HCT116 (cell line): ENCODE data around the gene SMC1B. TPM values are rescaled to one million over a fixed set of nuclear protein-coding genes. Genes with fewer than 3 reads are reported as not detected.

Experiments used
- ATAC-seq: fragments of 200-7000 bp; cut with Tn5 transposase; 2 replicates; pipeline ENCODE4 v1.9.1; 2020; ENCODE audit warnings: mild to moderate bottlenecking, moderate library complexity
- BruUV-seq: library from RNA; stranded (reverse); fragments of 400-500 nt; replicated peaks from 2 replicates; lab custom pipeline; 2021; lab: Mats Ljungman, UMichigan
- CTCF ChIA-PET: fragments of 300-600 bp; sonication (Branson Sonifier 250); formaldehyde crosslinking; loops from one replicate; lab custom pipeline; 2021; ENCODE audit warnings: antibody characterized with exemption; lab: Charles Lee
- POLR2A ChIA-PET: fragments of 300-600, 350-600 bp; sonication (Branson Sonifier 250); formaldehyde crosslinking; loops from one replicate; lab custom pipeline; 2021; ENCODE audit warnings: antibody characterized with exemption; lab: Charles Lee
- RAD21 ChIA-PET, 2 experiments: fragments of 300-600 bp; sonication (Branson Sonifier 250); formaldehyde crosslinking; loops; one replicate each; lab custom pipeline; 2023; ENCODE audit warnings: low total read pairs in 2 of 2; ENCODE audit not compliant: uncharacterized antibody in 2 of 2, unreplicated experiment in 2 of 2, low non-redundant PET in 1 of 2; lab: Charles Lee
- DNase-seq: peaks from one replicate; pipeline ENCODE4 v3.0.0-alpha.2; 2010; ENCODE audit warnings: low read depth, low spot score
- H2AFZ ChIP-seq: fragments of 200-600 bp; shearing (Covaris generic), sonication (generic); 2 replicates; pipeline ENCODE4 v1.6.1; 2017; ENCODE audit warnings: low read depth, mixed run types, mixed read lengths, antibody characterized with exemption, low read length; ENCODE audit not compliant: poor library complexity, severe bottlenecking
- H3K27ac ChIP-seq: 2 replicates; pipeline ENCODE4 v1.5.1; 2012; ENCODE audit warnings: low read depth, low read length
- H3K27me3 ChIP-seq: fragments of 200-600 bp; sonication (generic); 2 replicates; pipeline ENCODE4 v1.6.1; 2016; ENCODE audit warnings: mixed run types, low read length, mixed read lengths; ENCODE audit not compliant: insufficient read depth
- H3K36me3 ChIP-seq, 2 experiments: fragments of 200-500 bp in 1 of 2; fragments of 200-600 bp in 1 of 2; sonication (Bioruptor generic) in 1 of 2; sonication (generic) in 1 of 2; 2 replicates each; pipeline versions ENCODE4 v1.5.1 to v1.6.1; 2014 to 2016; ENCODE audit warnings: low read length in 2 of 2, inconsistent platforms in 1 of 2, mixed read lengths in 1 of 2, mixed run types in 1 of 2; ENCODE audit not compliant: insufficient read depth in 2 of 2, control insufficient read depth in 1 of 2
- H3K4me1 ChIP-seq, 2 experiments: fragments of 200-600 bp in 1 of 2; sonication (generic) in 1 of 2; 2 replicates each; pipeline versions ENCODE4 v1.5.1 to v1.6.1; 2012 to 2017; ENCODE audit warnings: low read length in 2 of 2, inconsistent platforms in 1 of 2, mild to moderate bottlenecking in 1 of 2, mixed read lengths in 1 of 2, mixed run types in 1 of 2, moderate library complexity in 1 of 2; ENCODE audit not compliant: insufficient read depth in 2 of 2, control insufficient read depth in 1 of 2
- H3K4me2 ChIP-seq: fragments of 200-600 bp; sonication (generic); 2 replicates; pipeline ENCODE4 v1.6.1; 2017; ENCODE audit warnings: mixed run types, low read length, mixed read lengths
- H3K4me3 ChIP-seq, 2 experiments: fragments of 200-600 bp in 1 of 2; sonication (generic) in 1 of 2; replicated peaks in 1 of 2; 2 replicates each; pipeline ENCODE4 v1.5.1; 2011 to 2016; ENCODE audit warnings: low read length in 2 of 2, control low read depth in 1 of 2, low read depth in 1 of 2, mild to moderate bottlenecking in 1 of 2, mixed read lengths in 1 of 2, mixed run types in 1 of 2
- H3K79me2 ChIP-seq: fragments of 200-600 bp; sonication (generic); 2 replicates; pipeline ENCODE4 v1.6.1; 2017; ENCODE audit warnings: mild to moderate bottlenecking, mixed run types, low read length, moderate library complexity, mixed read lengths; ENCODE audit not compliant: insufficient read depth
- H3K9ac ChIP-seq: fragments of 200-600 bp; sonication (generic); 2 replicates; pipeline ENCODE4 v1.6.1; 2016; ENCODE audit warnings: low read length, mixed read lengths
- H3K9me2 ChIP-seq: fragments of 200-600 bp; sonication (generic), shearing (Covaris generic); 2 replicates; pipeline ENCODE4 v1.6.1; 2017; ENCODE audit warnings: mixed run types, mild to moderate bottlenecking, moderate library complexity; ENCODE audit not compliant: insufficient read depth
- H3K9me3 ChIP-seq, 2 experiments: fragments of 200-500 bp in 1 of 2; fragments of 200-600 bp in 1 of 2; sonication (Bioruptor generic) in 1 of 2; sonication (generic) in 1 of 2; 2 replicates each; pipeline ENCODE4 v1.6.1; 2014 to 2017; ENCODE audit warnings: low read length in 2 of 2, mixed read lengths in 2 of 2, inconsistent platforms in 1 of 2, low read depth in 1 of 2, mild to moderate bottlenecking in 1 of 2, mixed run types in 1 of 2, moderate library complexity in 1 of 2; ENCODE audit not compliant: control insufficient read depth in 1 of 2, insufficient read depth in 1 of 2
- H4K20me1 ChIP-seq: fragments of 200-600 bp; sonication (generic), shearing (Covaris generic); 2 replicates; pipeline ENCODE4 v1.6.1; 2017; ENCODE audit warnings: mixed run types, mild to moderate bottlenecking, moderate library complexity; ENCODE audit not compliant: insufficient read depth
- CBX3 ChIP-seq: IDR thresholded peaks from 2 replicates; pipeline ENCODE4 v1.6.1; 2012; ENCODE audit warnings: low read depth
- CEBPB ChIP-seq: IDR thresholded peaks from 2 replicates; pipeline ENCODE4 v1.6.1; 2012; ENCODE audit warnings: low read depth
- EGR1 ChIP-seq: IDR thresholded peaks from 2 replicates; pipeline ENCODE4 v1.6.1; 2012; ENCODE audit warnings: low read depth
- EZH2 ChIP-seq: fragments of 200-600 bp; sonication (generic); IDR thresholded peaks from 2 replicates; pipeline ENCODE4 v1.6.1; 2017; ENCODE audit warnings: antibody characterized with exemption, mixed run types
- FOSL1 ChIP-seq: IDR thresholded peaks from 2 replicates; pipeline ENCODE4 v1.6.1; 2012; ENCODE audit warnings: low read depth
- JUND ChIP-seq: IDR thresholded peaks from 2 replicates; pipeline ENCODE4 v1.6.1; 2012
- POLR2AphosphoS5 ChIP-seq: IDR thresholded peaks from 2 replicates; pipeline ENCODE4 v1.6.1; 2011; ENCODE audit warnings: mild to moderate bottlenecking, low read depth, low read length, moderate library complexity
- RAD21 ChIP-seq: IDR thresholded peaks from 2 replicates; pipeline ENCODE4 v1.6.1; 2012; ENCODE audit warnings: low read depth, mild to moderate bottlenecking
- SIN3A ChIP-seq: IDR thresholded peaks from 2 replicates; pipeline ENCODE4 v1.6.1; 2012; ENCODE audit warnings: low read depth
- SP1 ChIP-seq: IDR thresholded peaks from 2 replicates; pipeline ENCODE4 v1.6.1; 2012; ENCODE audit warnings: low read depth
- TCF7L2 ChIP-seq: IDR thresholded peaks from 2 replicates; pipeline ENCODE4 v1.7.0; 2011; ENCODE audit warnings: borderline replicate concordance, inconsistent platforms; ENCODE audit not compliant: insufficient read depth, insufficient read length; ENCODE audit errors: extremely low read depth
- YY1 ChIP-seq: IDR thresholded peaks from 2 replicates; pipeline ENCODE4 v1.6.1; 2011; ENCODE audit warnings: low read length, low read depth, moderate library complexity, mild to moderate bottlenecking; ENCODE audit not compliant: insufficient replicate concordance; ENCODE audit errors: extremely low read depth
- ZNF274 ChIP-seq: fragments of 200-500 bp; sonication (Bioruptor generic); IDR thresholded peaks from 2 replicates; pipeline ENCODE4 v1.6.1; 2014; ENCODE audit warnings: mild to moderate bottlenecking, low read depth, low read length, inconsistent platforms
- intact Hi-C: fragments of 100-400 bp; cut with micrococcal nuclease; formaldehyde crosslinking; loops from 2 replicates; pipeline ENCODE4 v1.10.0; 2022
- total RNA-seq: library from RNA; stranded (reverse); gene quantifications from one replicate; pipeline ENCODE4 v1.2.1, GENCODE V29; 2021; ENCODE audit not compliant: unreplicated experiment
- TF ChIP-seq, protein P1 (sequence below), 3 experiments: fragments of 200-600 bp in 1 of 3; sonication (generic) in 1 of 3; IDR thresholded peaks in 2 of 3; conservative IDR thresholded peaks in 1 of 3; 2 replicates each; pipeline ENCODE4 v1.5.1; 2012 to 2017; ENCODE audit warnings: low read depth in 2 of 3, low read length in 2 of 3, antibody characterized with exemption in 1 of 3, borderline replicate concordance in 1 of 3, control low read depth in 1 of 3, mild to moderate bottlenecking in 1 of 3, mixed read lengths in 1 of 3, mixed run types in 1 of 3, moderate library complexity in 1 of 3; ENCODE audit not compliant: insufficient read depth in 1 of 3
- TF ChIP-seq, protein P2 (sequence below): IDR thresholded peaks from 2 replicates; pipeline ENCODE4 v1.6.1; 2012
- TF ChIP-seq, protein P3 (sequence below): IDR thresholded peaks from 2 replicates; pipeline ENCODE4 v1.6.1; 2012; ENCODE audit warnings: low read depth

Gene SMC1B
- total RNA-seq, 1 experiment from 2014 or later, result not detected

DNA sequence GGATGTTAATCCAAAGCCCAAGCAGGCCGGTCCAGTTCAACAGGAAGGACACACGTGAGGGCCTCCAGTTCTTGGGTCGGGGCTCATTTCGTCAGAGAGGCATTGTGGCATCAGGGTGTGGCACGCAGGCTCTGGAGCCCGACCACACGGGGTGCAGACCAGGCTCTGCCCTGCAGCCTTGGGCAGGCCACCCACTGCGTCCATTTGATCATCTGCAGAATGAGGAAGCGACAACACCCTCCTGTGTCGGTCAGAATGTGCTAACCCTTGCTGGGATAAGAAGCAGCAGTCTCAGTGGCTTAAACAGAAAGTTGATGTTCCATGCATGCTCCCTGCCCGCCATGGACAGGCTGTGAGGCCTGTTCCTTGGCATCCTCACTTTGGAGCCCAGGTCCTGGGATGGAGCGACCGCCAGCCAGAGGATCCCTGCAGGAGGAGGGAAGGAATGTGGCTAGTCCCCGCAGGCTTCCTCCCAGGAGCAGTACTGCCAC lies 10.9 kb upstream of the SMC1B start (continued):
- TF ChIP-seq, protein P1, sequence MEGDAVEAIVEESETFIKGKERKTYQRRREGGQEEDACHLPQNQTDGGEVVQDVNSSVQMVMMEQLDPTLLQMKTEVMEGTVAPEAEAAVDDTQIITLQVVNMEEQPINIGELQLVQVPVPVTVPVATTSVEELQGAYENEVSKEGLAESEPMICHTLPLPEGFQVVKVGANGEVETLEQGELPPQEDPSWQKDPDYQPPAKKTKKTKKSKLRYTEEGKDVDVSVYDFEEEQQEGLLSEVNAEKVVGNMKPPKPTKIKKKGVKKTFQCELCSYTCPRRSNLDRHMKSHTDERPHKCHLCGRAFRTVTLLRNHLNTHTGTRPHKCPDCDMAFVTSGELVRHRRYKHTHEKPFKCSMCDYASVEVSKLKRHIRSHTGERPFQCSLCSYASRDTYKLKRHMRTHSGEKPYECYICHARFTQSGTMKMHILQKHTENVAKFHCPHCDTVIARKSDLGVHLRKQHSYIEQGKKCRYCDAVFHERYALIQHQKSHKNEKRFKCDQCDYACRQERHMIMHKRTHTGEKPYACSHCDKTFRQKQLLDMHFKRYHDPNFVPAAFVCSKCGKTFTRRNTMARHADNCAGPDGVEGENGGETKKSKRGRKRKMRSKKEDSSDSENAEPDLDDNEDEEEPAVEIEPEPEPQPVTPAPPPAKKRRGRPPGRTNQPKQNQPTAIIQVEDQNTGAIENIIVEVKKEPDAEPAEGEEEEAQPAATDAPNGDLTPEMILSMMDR (IDR thresholded peaks at IDR 0.05 in 2 of 3, conservative IDR thresholded peaks at IDR 0.05 in 1 of 3; ENCODE audit: borderline replicate concordance in 1 of 3, insufficient read depth in 1 of 3, low read depth in 2 of 3, low read length in 2 of 3), result no peak
- no peak for TF ChIP-seq JUND

DNA sequence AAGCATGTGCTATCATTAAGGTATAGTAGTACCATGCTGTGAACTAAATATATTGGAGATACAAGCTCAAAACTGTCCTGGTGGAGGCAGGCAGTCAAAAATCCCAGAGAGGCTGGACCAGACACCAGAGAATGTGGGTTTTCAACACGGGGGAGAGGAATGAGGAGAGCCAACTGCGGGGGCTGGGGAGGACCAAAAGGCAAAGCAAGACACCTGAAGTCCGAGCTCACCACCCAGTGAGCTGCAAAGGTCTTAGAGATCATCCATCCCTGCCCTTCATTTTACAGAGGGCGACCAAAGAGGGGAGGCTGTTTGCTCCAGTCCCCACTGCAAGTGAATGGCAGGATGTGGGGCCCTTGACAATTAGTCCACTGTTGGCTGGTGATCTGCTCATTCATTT lies 10.1 kb upstream of the SMC1B start:
- no peak for ATAC-seq
- no peaks in the 10 kb centered on the region for H3K27me3 ChIP-seq
- no peaks in the 10 kb centered on the region for H3K9me3 ChIP-seq
- no peak overlapping the region for H2AFZ ChIP-seq
- no peaks in the 10 kb centered on the region for H3K9me2 ChIP-seq
- intact Hi-C loops, result no loop called here
- ChIA-PET RAD21 (no interaction called here), POLR2A (no interaction called here), CTCF (no interaction called here)
- no peak for DNase-seq
- TF ChIP-seq CBX3 (no peak), EGR1 (no peak), EZH2 (no peak), CEBPB (no peak), TCF7L2 (no peak), SIN3A (no peak), ZNF274 (no peak), FOSL1 (no peak), RAD21 (no peak), SP1 (no peak), POLR2AphosphoS5 (no peak), JUND (no peak), YY1 (no peak)
- TF ChIP-seq, protein P2, sequence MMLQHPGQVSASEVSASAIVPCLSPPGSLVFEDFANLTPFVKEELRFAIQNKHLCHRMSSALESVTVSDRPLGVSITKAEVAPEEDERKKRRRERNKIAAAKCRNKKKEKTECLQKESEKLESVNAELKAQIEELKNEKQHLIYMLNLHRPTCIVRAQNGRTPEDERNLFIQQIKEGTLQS, result no peak
- TF ChIP-seq, protein P3, sequence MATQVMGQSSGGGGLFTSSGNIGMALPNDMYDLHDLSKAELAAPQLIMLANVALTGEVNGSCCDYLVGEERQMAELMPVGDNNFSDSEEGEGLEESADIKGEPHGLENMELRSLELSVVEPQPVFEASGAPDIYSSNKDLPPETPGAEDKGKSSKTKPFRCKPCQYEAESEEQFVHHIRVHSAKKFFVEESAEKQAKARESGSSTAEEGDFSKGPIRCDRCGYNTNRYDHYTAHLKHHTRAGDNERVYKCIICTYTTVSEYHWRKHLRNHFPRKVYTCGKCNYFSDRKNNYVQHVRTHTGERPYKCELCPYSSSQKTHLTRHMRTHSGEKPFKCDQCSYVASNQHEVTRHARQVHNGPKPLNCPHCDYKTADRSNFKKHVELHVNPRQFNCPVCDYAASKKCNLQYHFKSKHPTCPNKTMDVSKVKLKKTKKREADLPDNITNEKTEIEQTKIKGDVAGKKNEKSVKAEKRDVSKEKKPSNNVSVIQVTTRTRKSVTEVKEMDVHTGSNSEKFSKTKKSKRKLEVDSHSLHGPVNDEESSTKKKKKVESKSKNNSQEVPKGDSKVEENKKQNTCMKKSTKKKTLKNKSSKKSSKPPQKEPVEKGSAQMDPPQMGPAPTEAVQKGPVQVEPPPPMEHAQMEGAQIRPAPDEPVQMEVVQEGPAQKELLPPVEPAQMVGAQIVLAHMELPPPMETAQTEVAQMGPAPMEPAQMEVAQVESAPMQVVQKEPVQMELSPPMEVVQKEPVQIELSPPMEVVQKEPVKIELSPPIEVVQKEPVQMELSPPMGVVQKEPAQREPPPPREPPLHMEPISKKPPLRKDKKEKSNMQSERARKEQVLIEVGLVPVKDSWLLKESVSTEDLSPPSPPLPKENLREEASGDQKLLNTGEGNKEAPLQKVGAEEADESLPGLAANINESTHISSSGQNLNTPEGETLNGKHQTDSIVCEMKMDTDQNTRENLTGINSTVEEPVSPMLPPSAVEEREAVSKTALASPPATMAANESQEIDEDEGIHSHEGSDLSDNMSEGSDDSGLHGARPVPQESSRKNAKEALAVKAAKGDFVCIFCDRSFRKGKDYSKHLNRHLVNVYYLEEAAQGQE, result no peak
- TF ChIP-seq, protein P1 (IDR thresholded peaks at IDR 0.05 in 2 of 3, conservative IDR thresholded peaks at IDR 0.05 in 1 of 3; ENCODE audit: borderline replicate concordance in 1 of 3, insufficient read depth in 1 of 3, low read depth in 2 of 3, low read length in 2 of 3), result no peak
- H3K9ac ChIP-seq, result no peak overlapping the region
- BruUV-seq, result no TSS peak
- no peaks in the 10 kb centered on the region for H3K36me3 ChIP-seq
- no peaks in the 10 kb centered on the region for H3K79me2 ChIP-seq
- H3K4me1 ChIP-seq, result no peaks in the 10 kb centered on the region
- H4K20me1 ChIP-seq, result no peaks in the 10 kb centered on the region
- H3K4me3 ChIP-seq, result no peak overlapping the region
- H3K4me2 ChIP-seq, result no peak overlapping the region
- H3K27ac ChIP-seq, result no peak overlapping the region
